GM12878 (cell line): ENCODE results near the gene MTHFD1L. TPM values are rescaled to one million over a fixed set of nuclear protein-coding genes. Genes with fewer than 3 reads are reported as not detected.

Experiments used
- ATAC-seq: fragments of 200-7000 bp; cut with Tn5 transposase; 3 replicates; pipeline ENCODE4 v1.9.1; 2020; ENCODE audit warnings: mild to moderate bottlenecking, moderate library complexity
- BruUV-seq: library from RNA; stranded (reverse); fragments of 400-500 nt; replicated peaks from 2 replicates; lab custom pipeline; 2021; lab: Mats Ljungman, UMichigan
- CTCF ChIA-PET: fragments of 300-600 bp; sonication (Branson Sonifier 250); formaldehyde crosslinking; extraction: SDS; loops from one replicate; lab custom pipeline; 2021; ENCODE audit warnings: inconsistent platforms; lab: Yijun Ruan, JAX
- POLR2A ChIA-PET: fragments of 350-600 bp; formaldehyde crosslinking; extraction: SDS; loops from one replicate; lab custom pipeline; 2021; ENCODE audit warnings: inconsistent platforms; lab: Charles Lee
- RAD21 ChIA-PET: fragments of 300-600 bp; sonication (Branson Sonifier 250); formaldehyde crosslinking; loops from one replicate; lab custom pipeline; 2023; ENCODE audit warnings: antibody characterized with exemption; ENCODE audit not compliant: unreplicated experiment; lab: Charles Lee
- SMC1A ChIA-PET: fragments of 300-600 bp; sonication (Branson Sonifier 250); formaldehyde crosslinking; loops from one replicate; lab custom pipeline; 2023; ENCODE audit not compliant: unreplicated experiment, uncharacterized antibody; lab: Charles Lee
- DNase-seq: peaks from one replicate; pipeline ENCODE4 v3.0.0-alpha.2; 2011; ENCODE audit warnings: low read depth, low spot score
- FAIRE-seq: peaks from 3 replicates; lab custom pipeline; 2011; peaks lifted over from hg19 to GRCh38; lab: Jason Lieb, UNC
- H2AFZ ChIP-seq: 2 replicates; pipeline ENCODE4 v1.6.0; 2011; ENCODE audit warnings: low read depth, low read length, control low read depth; ENCODE audit not compliant: control insufficient read depth
- H3K27ac ChIP-seq: 2 replicates; pipeline ENCODE4 v1.5.1; 2011; ENCODE audit warnings: control low read depth; ENCODE audit not compliant: control insufficient read depth, insufficient read depth
- H3K27me3 ChIP-seq, 2 experiments: replicated peaks in 1 of 2; 2 replicates each; pipeline versions ENCODE4 v1.6.0 to v1.6.1; 2011; ENCODE audit warnings: low read length in 1 of 2; ENCODE audit not compliant: control insufficient read depth in 2 of 2, insufficient read depth in 2 of 2
- H3K36me3 ChIP-seq, 2 experiments: 2 replicates each; pipeline ENCODE4 v1.5.1; 2011; ENCODE audit warnings: low read length in 1 of 2; ENCODE audit not compliant: control insufficient read depth in 2 of 2, insufficient read depth in 2 of 2
- H3K4me1 ChIP-seq: 2 replicates; pipeline ENCODE4 v1.6.1; 2011; ENCODE audit warnings: mild to moderate bottlenecking, low read length, moderate library complexity, mixed read lengths; ENCODE audit not compliant: control insufficient read depth, insufficient read depth
- H3K4me2 ChIP-seq: 2 replicates; pipeline ENCODE4 v1.6.0; 2011; ENCODE audit warnings: control low read depth; ENCODE audit not compliant: control insufficient read depth, insufficient read depth
- H3K4me3 ChIP-seq: fragments of 200-600 bp; sonication (generic); 2 replicates; pipeline ENCODE4 v1.5.1; 2016
- H3K79me2 ChIP-seq: 2 replicates; pipeline ENCODE4 v1.6.0; 2011; ENCODE audit warnings: low read length; ENCODE audit not compliant: control insufficient read depth, insufficient read depth
- H3K9ac ChIP-seq: 2 replicates; pipeline ENCODE4 v1.8.0; 2011; ENCODE audit warnings: low read length, control low read depth, mixed read lengths; ENCODE audit not compliant: control insufficient read depth, insufficient read depth
- H3K9me3 ChIP-seq: replicated peaks from 3 replicates; pipeline ENCODE4 v1.5.1; 2011; ENCODE audit warnings: mild to moderate bottlenecking, low read length; ENCODE audit not compliant: control insufficient read depth, insufficient read depth
- H4K20me1 ChIP-seq: 2 replicates; pipeline ENCODE4 v1.6.0; 2011; ENCODE audit not compliant: control insufficient read depth, insufficient read depth
- ASH2L ChIP-seq: fragments of 300-600, 200-600 bp; sonication (generic); IDR thresholded peaks from 2 replicates; pipeline ENCODE4 v1.6.1; 2017; ENCODE audit warnings: low read depth, mild to moderate bottlenecking, borderline replicate concordance
- ETV6 ChIP-seq, 2 experiments: fragments of 450-650 bp in 1 of 2; IDR thresholded peaks in 1 of 2; conservative IDR thresholded peaks in 1 of 2; 2 replicates each; pipeline ENCODE4 v1.6.1; 2014; ENCODE audit warnings: antibody characterized with exemption in 1 of 2, borderline replicate concordance in 1 of 2, low read depth in 1 of 2, mild to moderate bottlenecking in 1 of 2, moderate library complexity in 1 of 2
- KAT2A ChIP-seq: conservative IDR thresholded peaks from 2 replicates; pipeline ENCODE4 v1.6.1; 2011; ENCODE audit warnings: low read depth, low read length; ENCODE audit not compliant: control insufficient read depth
- MEF2A ChIP-seq: IDR thresholded peaks from 2 replicates; pipeline ENCODE4 v1.6.1; 2011; ENCODE audit warnings: low read depth, mild to moderate bottlenecking, low read length, moderate library complexity; ENCODE audit not compliant: insufficient read depth
- RFX5 ChIP-seq: IDR thresholded peaks from 2 replicates; pipeline ENCODE4 v1.6.1; 2011; ENCODE audit warnings: low read depth, low read length, improper control_type of control experiment
- SIN3A ChIP-seq: IDR thresholded peaks from 2 replicates; pipeline ENCODE4 v1.6.1; 2012; ENCODE audit warnings: low read depth, low read length, improper control_type of control experiment
- YY1 ChIP-seq: IDR thresholded peaks from 2 replicates; pipeline ENCODE4 v1.6.1; 2011; ENCODE audit warnings: low read depth, mild to moderate bottlenecking, low read length
- WGBS: methylation state at CpG from one replicate; pipeline ENCODE4 v1.1.6; 2016; ENCODE audit warnings: low lambda C conversion rate; ENCODE audit not compliant: insufficient replicate concordance, insufficient coverage; ENCODE audit errors: missing lambda C conversion rate; 5-methylcytosine and 5-hydroxymethylcytosine counted together
- in situ Hi-C: fragments of 300-500 bp; cut with MboI; formaldehyde crosslinking; loops from 9 replicates; pipeline ENCODE4 v1.14.3; 2018; ENCODE audit warnings: mixed read lengths
- intact Hi-C: fragments of 100-400 bp; cut with micrococcal nuclease; formaldehyde crosslinking; loops from one replicate; pipeline ENCODE4 v1.14.2; 2022; ENCODE audit not compliant: unreplicated experiment
- polyA plus RNA-seq, 11 experiments: library from polyadenylated mRNA; depleted of rRNA in 4 of 11; unstranded in 6 of 11; stranded (reverse) in 5 of 11; fragments of >200 nt; fragmentation: Nextera tagmentation in 4 of 11; fragmentation: Illumina TruSeq in 1 of 11; extraction: Ambion mirVana in 4 of 11; extraction: Trizol in 1 of 11; gene quantifications; 1 replicate in 1 of 11; 2 replicates in 10 of 11; pipeline versions ENCODE4 v1.2.1 to v1.2.3, GENCODE V29; 2011 to 2016; ENCODE audit warnings: inconsistent platforms in 2 of 11, missing spikeins in 2 of 11, low read depth in 1 of 11
- total RNA-seq, 4 experiments: library from RNA; depleted of rRNA in 3 of 4; stranded (reverse); fragments of >200 nt in 3 of 4; fragmentation: Illumina TruSeq in 1 of 4; extraction: Trizol in 1 of 4; gene quantifications; 2 replicates each; pipeline versions ENCODE4 v1.2.1 to v1.2.3, GENCODE V29; 2013 to 2021
- TF ChIP-seq, protein P1 (sequence below): fragments of 450-650 bp; formaldehyde crosslinking; IDR thresholded peaks from 2 replicates; pipeline ENCODE4 v1.5.0; 2022; ENCODE audit warnings: mild to moderate bottlenecking, missing genetic modification characterization
- TF ChIP-seq, protein P2 (sequence below): fragments of 450-650 bp; IDR thresholded peaks from 2 replicates; pipeline ENCODE4 v1.6.1; 2017; ENCODE audit warnings: borderline replicate concordance
- TF ChIP-seq, protein P3 (sequence below): fragments of 150-350 bp; IDR thresholded peaks from 2 replicates; pipeline ENCODE4 v1.6.1; 2016; ENCODE audit warnings: low read depth, low read length
- TF ChIP-seq, protein P4 (sequence below): fragments of 450-650 bp; IDR thresholded peaks from 2 replicates; pipeline ENCODE4 v1.6.1; 2014; ENCODE audit warnings: mild to moderate bottlenecking

MTHFD1L gene
- total and polyA plus RNA-seq, 10 of the 15 experiments (the other 5 are each of a cell fraction or from before 2014, with no cell fraction given), result 11.7 to 75.5 (median 28.8) TPM

DNA sequence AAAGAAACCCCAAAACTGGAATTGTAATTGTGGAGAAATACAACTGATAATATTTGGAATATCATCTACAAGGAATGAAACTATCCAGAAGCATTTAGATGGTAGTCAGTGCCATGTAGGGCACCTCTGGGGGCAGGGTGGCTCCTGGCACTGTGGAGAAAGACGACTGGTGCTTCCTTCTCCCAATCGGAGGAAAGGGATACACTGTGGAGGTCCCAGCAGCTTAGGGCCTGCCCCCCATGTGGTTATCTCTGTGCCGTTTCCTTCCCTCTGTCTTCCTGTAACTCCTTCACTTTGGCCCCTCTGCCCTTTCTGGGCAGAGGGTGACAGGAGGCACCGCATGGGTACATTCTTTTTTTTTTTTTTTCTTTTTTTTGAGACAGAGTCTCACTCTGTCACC lies 178.4 kb downstream of the MTHFD1L start (continued):
- TF ChIP-seq, protein P1, sequence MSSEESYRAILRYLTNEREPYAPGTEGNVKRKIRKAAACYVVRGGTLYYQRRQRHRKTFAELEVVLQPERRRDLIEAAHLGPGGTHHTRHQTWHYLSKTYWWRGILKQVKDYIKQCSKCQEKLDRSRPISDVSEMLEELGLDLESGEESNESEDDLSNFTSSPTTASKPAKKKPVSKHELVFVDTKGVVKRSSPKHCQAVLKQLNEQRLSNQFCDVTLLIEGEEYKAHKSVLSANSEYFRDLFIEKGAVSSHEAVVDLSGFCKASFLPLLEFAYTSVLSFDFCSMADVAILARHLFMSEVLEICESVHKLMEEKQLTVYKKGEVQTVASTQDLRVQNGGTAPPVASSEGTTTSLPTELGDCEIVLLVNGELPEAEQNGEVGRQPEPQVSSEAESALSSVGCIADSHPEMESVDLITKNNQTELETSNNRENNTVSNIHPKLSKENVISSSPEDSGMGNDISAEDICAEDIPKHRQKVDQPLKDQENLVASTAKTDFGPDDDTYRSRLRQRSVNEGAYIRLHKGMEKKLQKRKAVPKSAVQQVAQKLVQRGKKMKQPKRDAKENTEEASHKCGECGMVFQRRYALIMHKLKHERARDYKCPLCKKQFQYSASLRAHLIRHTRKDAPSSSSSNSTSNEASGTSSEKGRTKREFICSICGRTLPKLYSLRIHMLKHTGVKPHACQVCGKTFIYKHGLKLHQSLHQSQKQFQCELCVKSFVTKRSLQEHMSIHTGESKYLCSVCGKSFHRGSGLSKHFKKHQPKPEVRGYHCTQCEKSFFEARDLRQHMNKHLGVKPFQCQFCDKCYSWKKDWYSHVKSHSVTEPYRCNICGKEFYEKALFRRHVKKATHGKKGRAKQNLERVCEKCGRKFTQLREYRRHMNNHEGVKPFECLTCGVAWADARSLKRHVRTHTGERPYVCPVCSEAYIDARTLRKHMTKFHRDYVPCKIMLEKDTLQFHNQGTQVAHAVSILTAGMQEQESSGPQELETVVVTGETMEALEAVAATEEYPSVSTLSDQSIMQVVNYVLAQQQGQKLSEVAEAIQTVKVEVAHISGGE (CRISPR knock-in tag), result no peak
- TF ChIP-seq, protein P2, sequence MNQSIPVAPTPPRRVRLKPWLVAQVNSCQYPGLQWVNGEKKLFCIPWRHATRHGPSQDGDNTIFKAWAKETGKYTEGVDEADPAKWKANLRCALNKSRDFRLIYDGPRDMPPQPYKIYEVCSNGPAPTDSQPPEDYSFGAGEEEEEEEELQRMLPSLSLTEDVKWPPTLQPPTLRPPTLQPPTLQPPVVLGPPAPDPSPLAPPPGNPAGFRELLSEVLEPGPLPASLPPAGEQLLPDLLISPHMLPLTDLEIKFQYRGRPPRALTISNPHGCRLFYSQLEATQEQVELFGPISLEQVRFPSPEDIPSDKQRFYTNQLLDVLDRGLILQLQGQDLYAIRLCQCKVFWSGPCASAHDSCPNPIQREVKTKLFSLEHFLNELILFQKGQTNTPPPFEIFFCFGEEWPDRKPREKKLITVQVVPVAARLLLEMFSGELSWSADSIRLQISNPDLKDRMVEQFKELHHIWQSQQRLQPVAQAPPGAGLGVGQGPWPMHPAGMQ, result no peak

DNA sequence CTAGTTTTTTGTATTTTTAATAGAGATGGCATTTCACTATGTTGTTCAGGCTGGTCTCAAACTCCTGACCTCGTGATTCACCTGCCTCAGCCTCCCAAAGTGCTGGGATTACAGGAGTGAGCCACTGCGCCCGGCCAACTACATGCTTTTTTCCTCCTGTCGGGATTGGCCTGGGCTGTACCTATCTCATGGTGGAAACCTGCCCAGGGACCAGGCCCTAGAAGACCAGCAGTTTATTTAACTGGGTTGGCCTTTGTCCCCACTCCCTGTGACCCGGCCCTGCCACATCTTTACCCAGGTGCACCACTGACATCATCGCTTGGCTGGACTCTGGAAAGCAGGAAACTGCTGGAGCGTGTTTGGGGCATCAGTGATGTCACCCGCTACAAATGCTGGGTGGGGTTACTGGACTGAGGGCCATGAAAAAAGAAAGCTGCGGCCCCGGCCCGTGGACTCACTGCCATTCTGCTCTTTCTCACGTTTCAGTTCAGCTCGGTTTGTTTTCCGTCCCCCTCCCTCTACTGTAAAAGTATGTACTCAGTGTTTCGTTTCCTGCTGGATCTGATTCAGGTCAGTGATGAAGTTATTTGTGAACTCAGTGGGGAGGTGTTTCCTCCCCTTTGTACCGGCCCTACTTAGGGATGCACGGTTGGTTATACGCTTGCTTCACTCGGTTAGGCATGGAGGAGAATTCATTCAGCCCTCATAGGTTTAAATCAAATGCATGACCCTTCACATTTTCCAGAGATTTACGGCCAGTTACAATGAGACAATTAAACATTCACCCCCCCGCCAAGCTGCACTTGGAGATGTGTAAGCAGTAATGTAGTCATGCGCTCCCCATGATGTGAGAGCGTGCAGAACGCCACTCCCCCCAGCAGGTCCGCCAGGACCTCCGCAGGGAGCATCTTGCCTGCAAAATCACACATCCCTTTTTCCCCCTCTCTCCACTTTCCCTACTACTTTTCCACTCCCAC lies 179.3 kb downstream of the MTHFD1L start:
- Histone ChIP-seq H3K4me2 (no peak overlapping the region), H3K79me2 (no peaks in the 10 kb centered on the region), H3K36me3 (no peaks in the 10 kb centered on the region; a peak in 3 of 4 replicates), H4K20me1 (no peaks in the 10 kb centered on the region), H2AFZ (no peak overlapping the region), H3K9ac (no peak overlapping the region), H3K4me1 (no peaks in the 10 kb centered on the region), H3K4me3 (no peak overlapping the region), H3K9me3 (peaks cover 2% of the 10 kb centered on the region; the same call in 1 of the 3 replicates), H3K27ac (no peak overlapping the region), H3K27me3 (no peaks in the 10 kb centered on the region)
- DNase-seq (no peak), FAIRE-seq (no peak), ATAC-seq (no peak)
- ChIA-PET CTCF (no interaction called here), POLR2A (interaction anchor here (0.7 kb wide), 1 partner anchor 227 kb away, joined by 3 read pairs; no protein-coding TSS in a partner anchor), SMC1A (no interaction called here), RAD21 (no interaction called here)
- intact Hi-C loops (no loop called here), in situ Hi-C loops (no loop called here)
- WGBS, result 61% methylated on average over 26 of the region's 26 CpGs
- BruUV-seq, result no TSS peak
- TF ChIP-seq MEF2A (no peak), YY1 (no peak), SIN3A (no peak), RFX5 (no peak), KAT2A (no peak), ASH2L (no peak), ETV6 (conservative IDR thresholded peaks at IDR 0.05 in 1 of 2, IDR thresholded peaks at IDR 0.05 in 1 of 2; ENCODE audit: borderline replicate concordance in 1 of 2, low read depth in 1 of 2) (no peak)
- TF ChIP-seq, protein P3, sequence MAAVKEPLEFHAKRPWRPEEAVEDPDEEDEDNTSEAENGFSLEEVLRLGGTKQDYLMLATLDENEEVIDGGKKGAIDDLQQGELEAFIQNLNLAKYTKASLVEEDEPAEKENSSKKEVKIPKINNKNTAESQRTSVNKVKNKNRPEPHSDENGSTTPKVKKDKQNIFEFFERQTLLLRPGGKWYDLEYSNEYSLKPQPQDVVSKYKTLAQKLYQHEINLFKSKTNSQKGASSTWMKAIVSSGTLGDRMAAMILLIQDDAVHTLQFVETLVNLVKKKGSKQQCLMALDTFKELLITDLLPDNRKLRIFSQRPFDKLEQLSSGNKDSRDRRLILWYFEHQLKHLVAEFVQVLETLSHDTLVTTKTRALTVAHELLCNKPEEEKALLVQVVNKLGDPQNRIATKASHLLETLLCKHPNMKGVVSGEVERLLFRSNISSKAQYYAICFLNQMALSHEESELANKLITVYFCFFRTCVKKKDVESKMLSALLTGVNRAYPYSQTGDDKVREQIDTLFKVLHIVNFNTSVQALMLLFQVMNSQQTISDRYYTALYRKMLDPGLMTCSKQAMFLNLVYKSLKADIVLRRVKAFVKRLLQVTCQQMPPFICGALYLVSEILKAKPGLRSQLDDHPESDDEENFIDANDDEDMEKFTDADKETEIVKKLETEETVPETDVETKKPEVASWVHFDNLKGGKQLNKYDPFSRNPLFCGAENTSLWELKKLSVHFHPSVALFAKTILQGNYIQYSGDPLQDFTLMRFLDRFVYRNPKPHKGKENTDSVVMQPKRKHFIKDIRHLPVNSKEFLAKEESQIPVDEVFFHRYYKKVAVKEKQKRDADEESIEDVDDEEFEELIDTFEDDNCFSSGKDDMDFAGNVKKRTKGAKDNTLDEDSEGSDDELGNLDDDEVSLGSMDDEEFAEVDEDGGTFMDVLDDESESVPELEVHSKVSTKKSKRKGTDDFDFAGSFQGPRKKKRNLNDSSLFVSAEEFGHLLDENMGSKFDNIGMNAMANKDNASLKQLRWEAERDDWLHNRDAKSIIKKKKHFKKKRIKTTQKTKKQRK, result no peak
- TF ChIP-seq, protein P4, sequence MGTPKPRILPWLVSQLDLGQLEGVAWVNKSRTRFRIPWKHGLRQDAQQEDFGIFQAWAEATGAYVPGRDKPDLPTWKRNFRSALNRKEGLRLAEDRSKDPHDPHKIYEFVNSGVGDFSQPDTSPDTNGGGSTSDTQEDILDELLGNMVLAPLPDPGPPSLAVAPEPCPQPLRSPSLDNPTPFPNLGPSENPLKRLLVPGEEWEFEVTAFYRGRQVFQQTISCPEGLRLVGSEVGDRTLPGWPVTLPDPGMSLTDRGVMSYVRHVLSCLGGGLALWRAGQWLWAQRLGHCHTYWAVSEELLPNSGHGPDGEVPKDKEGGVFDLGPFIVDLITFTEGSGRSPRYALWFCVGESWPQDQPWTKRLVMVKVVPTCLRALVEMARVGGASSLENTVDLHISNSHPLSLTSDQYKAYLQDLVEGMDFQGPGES, result no peak
